HG03432 (cell line): ENCODE measurements around the gene CD28.
"Not testable (repeated sequence)": the region's sequence is repeated elsewhere in the genome, so short reads cannot be mapped to it uniquely, and the experiment has no call there.

ENCODE experiments used
- ATAC-seq: cut with Tn5 transposase; IDR thresholded peaks from one replicate; pipeline ENCODE4 v1.9.1; 2021; ENCODE audit warnings: mild to moderate bottlenecking, moderate library complexity; ENCODE audit not compliant: unreplicated experiment

Gene CD28

DNA sequence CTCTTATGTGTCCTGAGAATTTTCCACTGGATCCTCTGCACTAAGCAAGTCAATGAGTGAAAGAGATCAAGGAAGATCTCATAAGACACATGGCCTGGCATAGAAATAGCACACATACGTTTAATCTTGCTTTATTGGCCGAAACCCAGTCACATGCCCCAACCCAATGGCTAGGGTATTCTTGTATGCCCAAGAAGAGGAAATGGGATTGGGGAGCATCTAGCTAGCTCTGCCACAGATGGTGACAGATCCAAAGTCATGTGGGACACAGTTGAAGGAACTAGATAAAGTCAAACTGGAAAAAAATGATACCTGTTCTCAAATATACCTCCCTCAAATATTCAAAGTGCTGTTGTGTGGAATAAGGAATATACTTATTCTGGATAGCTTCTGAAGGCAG is 74.7 kb downstream of the CD28 start:
- no peak for ATAC-seq

- no peak for ATAC-seq
These were observed 76.0 kb downstream of the CD28 start for GRCh38 chr2:203782262-203782976.

DNA sequence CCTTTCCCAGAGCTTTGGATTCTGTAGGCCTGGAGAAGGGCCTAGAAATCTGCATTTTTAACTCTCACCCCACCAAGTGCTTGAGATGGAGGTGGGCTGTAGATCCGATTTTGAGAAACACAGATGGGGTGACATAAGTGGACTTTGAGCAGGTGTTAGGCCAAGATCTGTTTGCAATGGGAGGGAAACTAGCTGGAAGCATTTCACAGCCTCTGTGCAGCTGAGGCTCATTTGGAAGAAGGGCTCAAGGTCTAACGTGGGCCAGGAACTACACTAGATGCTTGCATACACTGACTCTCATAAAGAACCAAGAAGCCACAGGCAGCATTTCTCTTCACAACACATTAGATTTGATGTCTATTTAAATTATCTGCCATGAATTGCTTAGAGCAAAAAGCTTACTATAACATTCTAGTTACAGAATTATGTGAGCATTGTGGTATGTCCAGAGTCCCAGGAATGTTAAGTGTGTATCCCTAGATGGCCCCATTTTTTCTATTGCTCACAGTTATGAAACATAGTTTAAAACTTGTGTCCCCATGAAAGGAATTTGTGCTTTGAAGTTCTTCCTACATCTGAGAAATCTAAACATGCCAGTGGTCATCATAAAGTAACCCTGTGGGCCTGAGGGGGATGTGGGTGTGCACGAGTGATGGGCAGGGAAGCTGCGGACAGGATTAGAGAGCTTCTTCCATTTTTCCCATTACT is 77.2 kb downstream of the CD28 start:
- ATAC-seq: no peak

- ATAC-seq: not testable (repeated sequence)
These were observed 78.4 kb downstream of the CD28 start for GRCh38 chr2:203784710-203785270.

DNA sequence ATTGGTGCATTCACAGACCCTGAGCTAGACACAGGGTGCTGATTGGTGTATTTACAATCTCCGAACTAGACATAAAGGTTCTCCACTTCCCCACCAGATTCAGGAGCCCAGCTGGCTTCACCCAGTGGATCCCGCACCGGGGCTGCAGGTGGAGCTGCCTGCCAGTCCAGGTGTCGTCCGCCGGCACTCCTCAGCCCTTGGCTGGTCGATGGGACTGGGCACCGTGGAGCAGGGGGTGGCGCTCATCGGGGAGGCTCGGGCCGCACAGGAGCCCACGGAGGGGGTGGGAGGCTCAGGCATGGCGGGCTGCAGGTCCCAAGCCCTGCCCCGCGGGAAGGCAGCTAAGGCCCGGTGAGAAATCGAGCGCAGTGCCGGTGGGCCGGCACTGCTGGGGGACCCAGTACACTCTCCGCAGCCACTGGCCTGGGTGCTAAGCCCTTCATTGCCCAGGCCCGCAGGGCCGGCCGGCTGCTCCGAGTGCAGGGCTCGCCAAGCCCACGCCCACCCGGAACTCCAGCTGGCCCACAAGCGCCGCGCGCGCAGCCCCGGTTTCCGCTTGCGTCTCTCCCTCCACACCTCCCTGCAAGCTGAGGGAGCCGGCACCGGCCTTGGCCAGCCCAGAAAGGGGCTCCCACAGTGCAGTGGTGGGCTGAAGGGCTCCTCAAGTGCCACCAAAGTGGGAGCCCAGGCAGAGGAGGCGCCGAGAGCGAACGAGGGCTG is 79.1 kb downstream of the CD28 start:
- not testable (repeated sequence) for ATAC-seq

GRCh38 chr2:203786549-203787351 is 80.3 kb downstream of the CD28 start:
- ATAC-seq: no peak

DNA sequence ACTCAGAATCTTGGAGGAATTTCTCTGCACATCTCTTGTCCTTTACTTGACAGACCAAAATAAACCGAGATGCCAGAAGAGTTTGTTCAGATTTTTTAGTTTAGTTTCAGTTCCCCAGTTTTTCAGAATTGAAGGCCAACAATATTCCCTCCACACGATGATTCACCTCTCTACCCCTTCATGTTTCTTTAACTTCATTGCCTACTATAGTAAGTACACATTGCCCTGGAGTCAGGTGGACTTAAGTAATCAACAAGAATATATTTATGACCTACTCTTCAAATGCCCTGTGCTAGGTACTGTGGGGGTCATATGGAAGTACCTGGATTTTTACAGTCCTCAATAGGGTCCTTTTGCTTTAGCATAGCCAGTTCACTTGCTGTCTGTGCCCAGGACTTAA is 81.5 kb downstream of the CD28 start:
- no peak for ATAC-seq
